Choroid plexus epithelial cell (primary cell): Measurements from ENCODE around the gene CMTM4.
"Not testable (repeated sequence)": the region's sequence is repeated elsewhere in the genome, so short reads cannot be mapped to it uniquely, and the experiment has no call there.

ENCODE experiments used
- DNase-seq: peaks from one replicate; pipeline ENCODE4 v3.0.0-alpha.2; 2010; ENCODE audit warnings: low read depth
- H3K4me3 ChIP-seq: 2 replicates; pipeline ENCODE4 v1.5.1; 2011; ENCODE audit warnings: low read depth, mild to moderate bottlenecking, control low read depth, low read length, moderate library complexity
- CTCF ChIP-seq: conservative IDR thresholded peaks from 2 replicates; pipeline ENCODE4 v1.5.1; 2011; ENCODE audit warnings: low read depth, mild to moderate bottlenecking, control low read depth, inconsistent platforms, low read length, moderate library complexity

CMTM4 gene

GRCh38 chr16:66601471-66601870 lies 95.1 kb downstream of the CMTM4 start:
- DNase-seq, result no peak
- TF ChIP-seq CTCF, result no peak
- H3K4me3 ChIP-seq, result no peak overlapping the region

DNA sequence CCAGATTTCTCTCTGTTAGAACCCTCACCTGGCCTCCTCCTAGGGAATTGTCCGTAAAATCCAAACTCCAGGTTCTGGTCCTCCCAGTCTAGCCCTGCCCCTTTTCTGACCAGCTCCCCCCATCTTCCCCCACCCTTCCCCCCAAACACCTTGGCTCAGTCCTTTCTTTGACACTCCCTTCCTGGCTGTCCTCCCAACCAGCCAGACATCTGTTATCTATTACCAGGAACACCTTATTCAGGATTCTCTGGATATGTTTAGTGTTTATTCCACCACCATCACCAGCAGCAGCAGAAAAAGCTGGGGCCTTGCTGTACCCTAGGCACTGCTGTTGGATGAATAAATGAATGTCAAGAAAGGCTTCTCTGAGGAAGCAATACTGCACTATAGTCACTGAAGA lies 96.1 kb downstream of the CMTM4 start:
- TF ChIP-seq CTCF, result no peak
- H3K4me3 ChIP-seq, result no peak overlapping the region
- no peak for DNase-seq

- no peak for TF ChIP-seq CTCF
- no peak for DNase-seq
- no peak overlapping the region for H3K4me3 ChIP-seq
These were observed 96.8 kb downstream of the CMTM4 start for GRCh38 chr16:66599726-66600125.

DNA sequence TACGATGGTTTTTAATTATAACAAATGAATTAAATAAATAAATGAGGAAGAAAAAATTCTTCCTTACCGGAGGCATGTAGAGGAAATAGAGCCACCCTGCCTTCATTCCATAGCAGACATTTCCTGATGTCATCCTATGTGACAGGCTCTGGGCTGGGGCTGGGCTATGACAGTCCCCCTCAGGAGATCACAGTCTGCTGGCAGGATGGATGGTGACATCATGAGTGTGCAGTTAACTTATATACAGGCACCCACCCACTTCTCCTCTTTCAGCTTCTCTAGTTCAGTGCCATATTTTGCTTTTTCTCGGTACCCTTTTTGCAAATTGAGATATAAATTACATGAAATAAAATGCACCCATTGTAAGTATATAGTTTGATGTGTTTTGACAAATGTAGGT lies 98.4 kb downstream of the CMTM4 start:
- TF ChIP-seq CTCF, result no peak
- no peak for DNase-seq
- no peak overlapping the region for H3K4me3 ChIP-seq

DNA sequence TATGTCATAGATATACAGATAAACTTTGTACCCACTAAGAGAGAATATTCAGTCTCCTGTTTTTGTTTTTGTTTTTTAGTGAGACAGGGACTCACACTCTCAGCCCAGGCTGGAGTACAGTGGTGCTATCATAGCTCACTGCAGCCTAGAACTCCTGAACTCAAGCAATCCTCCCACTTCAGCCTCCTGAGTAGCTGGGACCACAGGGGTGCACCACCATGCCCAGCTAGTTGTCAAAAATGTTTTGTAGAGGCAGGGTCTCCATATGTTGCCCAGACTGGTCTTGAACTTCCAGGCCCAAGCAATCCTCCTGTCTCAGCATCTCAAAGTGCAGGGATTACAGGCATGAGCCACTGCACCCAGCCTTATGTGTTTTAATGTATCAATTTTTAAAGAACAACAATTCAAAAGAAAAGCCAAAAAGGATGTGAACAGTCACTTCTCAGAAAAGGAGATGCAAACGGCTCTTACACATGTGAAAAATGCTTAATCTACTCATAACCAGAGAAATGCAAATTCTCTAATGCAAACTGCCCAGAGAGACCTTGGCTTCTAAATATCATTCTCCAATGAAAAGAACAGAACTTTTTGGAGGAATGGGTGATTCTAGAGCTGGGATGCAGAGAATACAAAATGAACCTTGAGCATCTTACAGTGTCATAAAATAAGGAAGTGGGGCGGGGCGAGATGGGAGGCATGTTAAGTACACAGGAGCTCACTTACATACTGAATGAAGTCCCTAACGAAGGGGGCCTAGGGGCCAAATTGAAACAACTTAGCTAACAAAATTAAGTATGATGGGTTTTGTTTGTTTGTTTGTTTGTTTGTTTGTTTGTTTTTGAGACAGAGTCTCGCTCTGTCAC lies 99.3 kb downstream of the CMTM4 start:
- no peak overlapping the region for H3K4me3 ChIP-seq
- no peak for TF ChIP-seq CTCF
- DNase-seq, result no peak

DNA sequence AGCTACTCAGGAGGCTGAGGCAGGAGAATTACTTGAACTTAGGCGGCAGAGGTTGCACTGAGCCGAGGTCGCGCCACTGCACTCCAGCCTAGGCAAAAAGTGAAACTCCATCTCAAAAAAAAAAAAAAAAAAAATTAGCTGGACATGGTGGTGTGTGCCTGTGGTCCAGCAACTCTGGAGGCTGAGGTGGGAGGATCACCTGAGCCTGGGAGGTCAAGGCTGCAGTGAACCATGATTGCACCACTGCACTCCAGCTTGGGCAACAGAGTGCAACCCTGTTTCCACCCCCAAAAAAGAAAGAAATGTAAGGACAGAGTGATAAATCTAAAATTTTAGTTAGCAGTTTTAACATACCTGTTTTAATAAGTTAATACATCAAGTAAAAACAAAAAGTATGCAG lies 100.0 kb downstream of the CMTM4 start:
- DNase-seq, result not testable (repeated sequence)

GRCh38 chr16:66594739-66595138 lies 101.8 kb downstream of the CMTM4 start:
- no peak overlapping the region for H3K4me3 ChIP-seq
- no peak for TF ChIP-seq CTCF
- DNase-seq, result no peak

More for the DNA sequence above, 100.0 kb downstream of the CMTM4 start:
- not testable (repeated sequence) for H3K4me3 ChIP-seq
